ENCODE results near the gene GRIA2.

- TF ChIP-seq CTCF (conservative IDR thresholded peaks at IDR 0.05; ENCODE audit: low read length) (no peak), EZH2phosphoT487 (IDR thresholded peaks at IDR 0.05; ENCODE audit: borderline replicate concordance, low read depth, low read length) (no peak)
These were observed 92.2 kb downstream of the GRIA2 start for GRCh38 chr4:157312702-157313101.
